HEK293 (cell line): ENCODE data around the gene PACSIN2.

Source experiments
- CTCF ChIA-PET: fragments of 350-600 bp; formaldehyde crosslinking; extraction: SDS; loops from one replicate; lab custom pipeline; 2021; ENCODE audit warnings: antibody characterized with exemption; lab: Yijun Ruan, JAX
- POLR2A ChIA-PET: fragments of 300-600 bp; formaldehyde crosslinking; extraction: SDS; loops from one replicate; lab custom pipeline; 2020; ENCODE audit warnings: antibody characterized with exemption, inconsistent platforms; lab: Yijun Ruan, JAX
- H3K27ac ChIP-seq: fragments of 200-500 bp; sonication (Bioruptor generic); 2 replicates; pipeline ENCODE4 v1.5.1; 2014; ENCODE audit warnings: low read depth, low read length, control low read depth, inconsistent platforms; ENCODE audit errors: extremely low read depth
- H3K36me3 ChIP-seq, 2 experiments: fragments of 200-500 bp in 1 of 2; sonication (Bioruptor generic) in 1 of 2; 1 replicate in 1 of 2; 2 replicates in 1 of 2; pipeline ENCODE4 v1.5.1; 2014 to 2017; ENCODE audit warnings: inconsistent platforms in 2 of 2, low read length in 2 of 2; ENCODE audit not compliant: control insufficient read depth in 2 of 2, insufficient read depth in 1 of 2
- H3K4me1 ChIP-seq: fragments of 200-500 bp; sonication (Bioruptor generic); 2 replicates; pipeline ENCODE4 v1.5.1; 2014; ENCODE audit warnings: mild to moderate bottlenecking, low read length, inconsistent platforms; ENCODE audit not compliant: control insufficient read depth, insufficient read depth
- H3K4me3 ChIP-seq: 2 replicates; pipeline ENCODE4 v1.5.1; 2011; ENCODE audit warnings: low read depth, mild to moderate bottlenecking, control low read depth, low read length, moderate library complexity
- H3K9me3 ChIP-seq: fragments of 200-500 bp; sonication (Bioruptor generic); 2 replicates; pipeline ENCODE4 v1.5.1; 2014; ENCODE audit warnings: low read depth, low read length, inconsistent platforms; ENCODE audit not compliant: control insufficient read depth, insufficient read depth
- GLI4 ChIP-seq: fragments of 450-650 bp; formaldehyde crosslinking; IDR thresholded peaks from 2 replicates; pipeline ENCODE4 v1.5.1; 2016; ENCODE audit warnings: missing biosample characterization, missing genetic modification characterization
- KLF8 ChIP-seq: fragments of 450-650 bp; formaldehyde crosslinking; IDR thresholded peaks from 2 replicates; pipeline ENCODE4 v1.5.1; 2016; ENCODE audit warnings: missing biosample characterization, missing genetic modification characterization
- REPIN1 ChIP-seq: fragments of 450-650 bp; formaldehyde crosslinking; IDR thresholded peaks from 2 replicates; pipeline ENCODE4 v1.5.1; 2017; ENCODE audit warnings: missing biosample characterization, missing genetic modification characterization, low read depth
- ZBTB20 ChIP-seq: fragments of 450-650 bp; formaldehyde crosslinking; IDR thresholded peaks from 2 replicates; pipeline ENCODE4 v1.5.1; 2016; ENCODE audit warnings: missing biosample characterization, missing genetic modification characterization
- ZFP69B ChIP-seq: fragments of 450-650 bp; formaldehyde crosslinking; IDR thresholded peaks from 2 replicates; pipeline ENCODE4 v1.5.1; 2016; ENCODE audit warnings: missing biosample characterization, missing genetic modification characterization
- ZNF10 ChIP-seq: fragments of 450-650 bp; formaldehyde crosslinking; IDR thresholded peaks from 2 replicates; pipeline ENCODE4 v1.5.1; 2017; ENCODE audit warnings: missing biosample characterization, missing genetic modification characterization
- ZNF169 ChIP-seq: fragments of 450-650 bp; formaldehyde crosslinking; IDR thresholded peaks from 2 replicates; pipeline ENCODE4 v1.5.1; 2016; ENCODE audit warnings: missing biosample characterization, missing genetic modification characterization
- ZNF211 ChIP-seq: fragments of 450-650 bp; formaldehyde crosslinking; IDR thresholded peaks from 2 replicates; pipeline ENCODE4 v1.5.1; 2016; ENCODE audit warnings: low read depth, missing biosample characterization, missing genetic modification characterization
- ZNF391 ChIP-seq: fragments of 450-650 bp; formaldehyde crosslinking; IDR thresholded peaks from 2 replicates; pipeline ENCODE4 v1.5.1; 2016; ENCODE audit warnings: low read depth, missing biosample characterization, missing genetic modification characterization, borderline replicate concordance
- ZNF558 ChIP-seq: fragments of 450-650 bp; formaldehyde crosslinking; IDR thresholded peaks from 2 replicates; pipeline ENCODE4 v1.5.1; 2016; ENCODE audit warnings: missing biosample characterization, missing genetic modification characterization
- ZNF785 ChIP-seq: fragments of 450-650 bp; formaldehyde crosslinking; IDR thresholded peaks from 2 replicates; pipeline ENCODE4 v1.5.1; 2016; ENCODE audit warnings: missing biosample characterization, missing genetic modification characterization
- TF ChIP-seq, protein P1 (sequence below): fragments of 450-650 bp; formaldehyde crosslinking; IDR thresholded peaks from 2 replicates; pipeline ENCODE4 v1.5.1; 2017; ENCODE audit warnings: missing biosample characterization, missing genetic modification characterization
- TF ChIP-seq, protein P2 (sequence below): fragments of 450-650 bp; formaldehyde crosslinking; IDR thresholded peaks from 2 replicates; pipeline ENCODE4 v1.5.1; 2016; ENCODE audit warnings: missing biosample characterization, missing genetic modification characterization
- TF ChIP-seq, protein P3 (sequence below): fragments of 450-650 bp; formaldehyde crosslinking; IDR thresholded peaks from 2 replicates; pipeline ENCODE4 v1.5.1; 2016; ENCODE audit warnings: missing biosample characterization, missing genetic modification characterization
- TF ChIP-seq, protein P4 (sequence below): fragments of 450-650 bp; formaldehyde crosslinking; IDR thresholded peaks from 2 replicates; pipeline ENCODE4 v1.5.1; 2016; ENCODE audit warnings: missing biosample characterization, missing genetic modification characterization
- TF ChIP-seq, protein P5 (sequence below): fragments of 450-650 bp; formaldehyde crosslinking; optimal IDR thresholded peaks from 2 replicates; pipeline ENCODE3; 2016; ENCODE audit warnings: missing biosample characterization, mild to moderate bottlenecking, missing genetic modification characterization

The PACSIN2 gene

DNA sequence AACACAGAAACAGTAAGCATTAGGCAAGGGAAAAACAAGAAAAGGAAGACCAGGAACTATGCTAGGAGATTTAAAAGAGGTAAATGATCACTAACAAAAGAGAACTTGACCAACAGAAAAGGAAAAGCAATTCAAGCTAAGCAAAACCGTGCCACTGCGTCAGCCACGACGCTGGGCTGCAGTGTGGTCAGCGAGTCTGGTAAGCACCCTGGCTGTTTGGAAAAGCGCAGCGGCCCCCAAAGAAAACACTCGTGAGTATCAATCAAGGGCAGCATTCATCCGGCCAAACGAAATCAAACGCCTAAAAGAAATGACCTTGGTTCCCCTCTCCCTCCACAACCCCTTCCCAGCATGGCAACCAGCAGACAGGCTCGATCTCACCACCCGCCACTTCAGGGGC lies 28.8 kb downstream of the PACSIN2 start (continued):
- TF ChIP-seq ZFP69B (tag by site-specific recombination) (no peak), REPIN1 (tag by site-specific recombination) (no peak), ZNF10 (tag by site-specific recombination) (no peak)
- TF ChIP-seq, protein P1, sequence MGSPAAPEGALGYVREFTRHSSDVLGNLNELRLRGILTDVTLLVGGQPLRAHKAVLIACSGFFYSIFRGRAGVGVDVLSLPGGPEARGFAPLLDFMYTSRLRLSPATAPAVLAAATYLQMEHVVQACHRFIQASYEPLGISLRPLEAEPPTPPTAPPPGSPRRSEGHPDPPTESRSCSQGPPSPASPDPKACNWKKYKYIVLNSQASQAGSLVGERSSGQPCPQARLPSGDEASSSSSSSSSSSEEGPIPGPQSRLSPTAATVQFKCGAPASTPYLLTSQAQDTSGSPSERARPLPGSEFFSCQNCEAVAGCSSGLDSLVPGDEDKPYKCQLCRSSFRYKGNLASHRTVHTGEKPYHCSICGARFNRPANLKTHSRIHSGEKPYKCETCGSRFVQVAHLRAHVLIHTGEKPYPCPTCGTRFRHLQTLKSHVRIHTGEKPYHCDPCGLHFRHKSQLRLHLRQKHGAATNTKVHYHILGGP (tag by site-specific recombination): no peak
- TF ChIP-seq, protein P2, sequence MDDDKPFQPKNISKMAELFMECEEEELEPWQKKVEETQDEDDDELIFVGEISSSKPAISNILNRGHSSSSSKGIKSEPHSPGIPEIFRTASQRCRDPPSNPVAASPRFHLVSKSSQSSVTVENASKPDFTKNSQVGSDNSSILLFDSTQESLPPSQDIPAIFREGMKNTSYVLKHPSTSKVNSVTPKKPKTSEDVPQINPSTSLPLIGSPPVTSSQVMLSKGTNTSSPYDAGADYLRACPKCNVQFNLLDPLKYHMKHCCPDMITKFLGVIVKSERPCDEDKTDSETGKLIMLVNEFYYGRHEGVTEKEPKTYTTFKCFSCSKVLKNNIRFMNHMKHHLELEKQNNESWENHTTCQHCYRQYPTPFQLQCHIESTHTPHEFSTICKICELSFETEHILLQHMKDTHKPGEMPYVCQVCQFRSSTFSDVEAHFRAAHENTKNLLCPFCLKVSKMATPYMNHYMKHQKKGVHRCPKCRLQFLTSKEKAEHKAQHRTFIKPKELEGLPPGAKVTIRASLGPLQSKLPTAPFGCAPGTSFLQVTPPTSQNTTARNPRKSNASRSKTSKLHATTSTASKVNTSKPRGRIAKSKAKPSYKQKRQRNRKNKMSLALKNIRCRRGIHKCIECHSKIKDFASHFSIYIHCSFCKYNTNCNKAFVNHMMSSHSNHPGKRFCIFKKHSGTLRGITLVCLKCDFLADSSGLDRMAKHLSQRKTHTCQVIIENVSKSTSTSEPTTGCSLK (tag by site-specific recombination): no peak
- TF ChIP-seq, protein P3, sequence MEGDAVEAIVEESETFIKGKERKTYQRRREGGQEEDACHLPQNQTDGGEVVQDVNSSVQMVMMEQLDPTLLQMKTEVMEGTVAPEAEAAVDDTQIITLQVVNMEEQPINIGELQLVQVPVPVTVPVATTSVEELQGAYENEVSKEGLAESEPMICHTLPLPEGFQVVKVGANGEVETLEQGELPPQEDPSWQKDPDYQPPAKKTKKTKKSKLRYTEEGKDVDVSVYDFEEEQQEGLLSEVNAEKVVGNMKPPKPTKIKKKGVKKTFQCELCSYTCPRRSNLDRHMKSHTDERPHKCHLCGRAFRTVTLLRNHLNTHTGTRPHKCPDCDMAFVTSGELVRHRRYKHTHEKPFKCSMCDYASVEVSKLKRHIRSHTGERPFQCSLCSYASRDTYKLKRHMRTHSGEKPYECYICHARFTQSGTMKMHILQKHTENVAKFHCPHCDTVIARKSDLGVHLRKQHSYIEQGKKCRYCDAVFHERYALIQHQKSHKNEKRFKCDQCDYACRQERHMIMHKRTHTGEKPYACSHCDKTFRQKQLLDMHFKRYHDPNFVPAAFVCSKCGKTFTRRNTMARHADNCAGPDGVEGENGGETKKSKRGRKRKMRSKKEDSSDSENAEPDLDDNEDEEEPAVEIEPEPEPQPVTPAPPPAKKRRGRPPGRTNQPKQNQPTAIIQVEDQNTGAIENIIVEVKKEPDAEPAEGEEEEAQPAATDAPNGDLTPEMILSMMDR (tag by site-specific recombination): no peak

DNA sequence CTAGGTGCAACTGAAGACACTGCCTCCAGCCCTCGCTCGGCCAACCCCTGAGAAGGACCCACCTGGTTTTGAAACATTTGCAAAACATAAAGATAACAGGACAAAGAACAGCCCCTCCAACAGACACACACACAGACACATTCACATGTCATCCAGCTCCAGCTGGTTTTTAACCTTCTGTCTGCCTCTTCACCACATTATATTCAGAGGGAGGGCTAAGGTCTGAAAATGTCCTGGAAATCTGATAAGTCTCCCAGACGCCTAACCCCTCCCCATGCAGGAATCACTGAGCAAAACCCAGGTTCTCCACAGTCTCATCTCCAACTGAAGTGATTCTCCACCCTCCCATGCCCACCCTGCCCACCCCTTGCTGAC lies 29.4 kb downstream of the PACSIN2 start:
- ChIA-PET POLR2A (no interaction called here), CTCF (no interaction called here)
- TF ChIP-seq KLF8 (tag by site-specific recombination) (no peak), GLI4 (tag by site-specific recombination) (no peak), ZNF558 (tag by site-specific recombination) (no peak)
- TF ChIP-seq, protein P4, sequence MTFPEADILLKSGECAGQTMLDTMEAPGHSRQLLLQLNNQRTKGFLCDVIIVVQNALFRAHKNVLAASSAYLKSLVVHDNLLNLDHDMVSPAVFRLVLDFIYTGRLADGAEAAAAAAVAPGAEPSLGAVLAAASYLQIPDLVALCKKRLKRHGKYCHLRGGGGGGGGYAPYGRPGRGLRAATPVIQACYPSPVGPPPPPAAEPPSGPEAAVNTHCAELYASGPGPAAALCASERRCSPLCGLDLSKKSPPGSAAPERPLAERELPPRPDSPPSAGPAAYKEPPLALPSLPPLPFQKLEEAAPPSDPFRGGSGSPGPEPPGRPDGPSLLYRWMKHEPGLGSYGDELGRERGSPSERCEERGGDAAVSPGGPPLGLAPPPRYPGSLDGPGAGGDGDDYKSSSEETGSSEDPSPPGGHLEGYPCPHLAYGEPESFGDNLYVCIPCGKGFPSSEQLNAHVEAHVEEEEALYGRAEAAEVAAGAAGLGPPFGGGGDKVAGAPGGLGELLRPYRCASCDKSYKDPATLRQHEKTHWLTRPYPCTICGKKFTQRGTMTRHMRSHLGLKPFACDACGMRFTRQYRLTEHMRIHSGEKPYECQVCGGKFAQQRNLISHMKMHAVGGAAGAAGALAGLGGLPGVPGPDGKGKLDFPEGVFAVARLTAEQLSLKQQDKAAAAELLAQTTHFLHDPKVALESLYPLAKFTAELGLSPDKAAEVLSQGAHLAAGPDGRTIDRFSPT (tag by site-specific recombination): no peak
- H3K36me3 ChIP-seq: no peaks in the 10 kb centered on the region
- peaks cover 4% of the 10 kb centered on the region; the same call in 1 of the 2 replicates for H3K4me1 ChIP-seq
- no peak overlapping the region for H3K4me3 ChIP-seq
- no peaks in the 10 kb centered on the region for H3K9me3 ChIP-seq
- no peak overlapping the region for H3K27ac ChIP-seq

DNA sequence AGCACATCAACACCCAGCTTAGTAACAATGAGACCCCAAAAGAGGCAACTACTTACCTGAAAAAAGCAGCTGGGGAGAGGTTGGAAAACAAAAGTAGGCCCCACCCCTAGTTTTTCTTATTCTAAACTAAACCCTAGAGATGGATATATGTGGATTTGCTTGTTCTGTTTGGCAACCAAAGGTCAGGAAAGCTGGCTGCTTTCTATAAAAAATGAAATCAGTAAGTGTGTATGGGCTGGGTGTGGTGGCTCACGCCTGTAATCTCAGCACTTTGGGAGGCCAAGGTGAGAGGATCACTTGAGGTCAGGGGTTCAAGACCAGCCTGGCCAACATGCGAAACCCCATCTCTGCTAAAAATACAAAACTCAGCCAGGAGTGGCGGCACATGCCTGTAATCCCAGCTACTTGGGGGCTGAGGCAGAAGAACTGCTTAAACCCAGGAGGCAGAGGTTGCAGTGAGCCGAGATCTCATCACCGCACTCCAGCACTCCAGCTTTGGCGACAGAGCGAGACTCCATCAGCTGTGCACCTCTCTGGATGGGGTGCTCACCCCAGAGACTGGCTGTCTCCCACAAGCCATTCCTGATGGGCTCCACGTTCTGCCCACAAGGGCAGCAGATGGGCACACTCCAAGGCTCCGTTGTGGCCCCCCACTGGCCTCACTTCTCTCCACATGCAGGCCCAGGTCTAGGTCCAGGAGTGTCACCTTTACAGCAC lies 30.0 kb downstream of the PACSIN2 start:
- H3K4me3 ChIP-seq: no peak overlapping the region
- ChIA-PET CTCF (interaction anchor here (1.1 to 1.8 kb wide), 2 partner anchors 68 to 118 kb away, joined by 3 to 5 read pairs; no protein-coding TSS in a partner anchor), POLR2A (interaction anchor here (1.5 kb wide), 1 partner anchor 30 kb away, joined by 6 read pairs; the partner anchor contains the start of gene PACSIN2)
- peaks cover 4% of the 10 kb centered on the region; the same call in 1 of the 2 replicates for H3K4me1 ChIP-seq
- TF ChIP-seq ZNF785 (no peak), ZNF169 (tag by site-specific recombination) (no peak), ZNF391 (tag by site-specific recombination) (no peak), ZBTB20 (tag by site-specific recombination) (no peak), ZNF211 (tag by site-specific recombination) (no peak)
- TF ChIP-seq, protein P5, sequence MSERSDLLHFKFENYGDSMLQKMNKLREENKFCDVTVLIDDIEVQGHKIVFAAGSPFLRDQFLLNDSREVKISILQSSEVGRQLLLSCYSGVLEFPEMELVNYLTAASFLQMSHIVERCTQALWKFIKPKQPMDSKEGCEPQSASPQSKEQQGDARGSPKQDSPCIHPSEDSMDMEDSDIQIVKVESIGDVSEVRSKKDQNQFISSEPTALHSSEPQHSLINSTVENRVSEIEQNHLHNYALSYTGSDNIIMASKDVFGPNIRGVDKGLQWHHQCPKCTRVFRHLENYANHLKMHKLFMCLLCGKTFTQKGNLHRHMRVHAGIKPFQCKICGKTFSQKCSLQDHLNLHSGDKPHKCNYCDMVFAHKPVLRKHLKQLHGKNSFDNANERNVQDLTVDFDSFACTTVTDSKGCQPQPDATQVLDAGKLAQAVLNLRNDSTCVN (tag by site-specific recombination): no peak
- H3K9me3 ChIP-seq: no peaks in the 10 kb centered on the region
- H3K36me3 ChIP-seq: no peaks in the 10 kb centered on the region
- H3K27ac ChIP-seq: no peak overlapping the region
